ENCODE measurements around the gene POLR2J3.
"Not testable (repeated sequence)": the region's sequence is repeated elsewhere in the genome, so short reads cannot be mapped to it uniquely, and the experiment has no call there.

Gene POLR2J3

DNA sequence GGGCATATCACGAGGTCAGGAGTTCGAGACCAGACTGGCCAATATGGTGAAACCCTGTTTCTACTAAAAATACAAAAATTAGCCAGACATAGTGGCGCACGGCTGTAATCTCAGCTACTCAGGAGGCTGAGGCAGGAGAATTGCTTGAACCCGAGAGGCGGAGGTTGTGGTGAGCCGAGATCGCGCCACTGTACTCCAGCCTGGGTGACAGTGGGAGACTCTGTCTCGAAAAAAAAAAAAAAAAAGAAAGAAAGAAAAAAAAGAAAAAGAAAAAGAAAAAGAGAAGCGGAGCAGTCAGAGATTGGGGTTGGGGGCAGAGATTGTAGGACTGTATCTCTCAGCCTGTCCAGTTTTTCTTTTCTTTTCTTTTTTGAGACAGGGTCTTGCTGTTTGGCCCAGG, 29.6 kb downstream of the POLR2J3 start:
- in situ Hi-C loops (cut with HindIII; ENCODE audit: low sequenced_read_pairs); H3K4me3 ChIP-seq (ENCODE audit: low read depth, low read length); DNase-seq (ENCODE audit: low read depth, low spot score): not testable (repeated sequence)

DNA sequence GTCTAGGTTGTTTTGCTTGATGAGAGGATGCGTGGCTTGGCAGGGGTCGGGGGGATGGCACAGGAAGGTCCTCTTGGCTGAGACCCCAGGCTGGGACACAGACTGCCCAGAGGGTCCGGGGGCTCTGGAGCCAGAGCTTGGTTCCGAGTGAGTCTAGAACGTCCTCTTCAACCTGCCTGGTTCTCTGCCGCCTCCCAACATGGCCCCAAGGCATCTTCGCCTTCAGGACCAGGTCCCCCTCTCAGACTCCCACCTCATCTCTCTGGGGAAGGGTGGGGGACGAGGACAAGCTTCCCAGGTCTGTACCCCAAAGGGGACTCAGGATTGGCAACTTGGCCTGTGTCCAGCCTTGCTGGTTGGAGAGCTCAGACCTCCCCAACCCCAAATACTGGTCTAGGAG, 30.3 kb downstream of the POLR2J3 start:
- H3K4me3 ChIP-seq (ENCODE audit: low read depth, low read length); DNase-seq (ENCODE audit: low read depth, low spot score); in situ Hi-C loops (cut with HindIII; ENCODE audit: low sequenced_read_pairs): not testable (repeated sequence)

DNA sequence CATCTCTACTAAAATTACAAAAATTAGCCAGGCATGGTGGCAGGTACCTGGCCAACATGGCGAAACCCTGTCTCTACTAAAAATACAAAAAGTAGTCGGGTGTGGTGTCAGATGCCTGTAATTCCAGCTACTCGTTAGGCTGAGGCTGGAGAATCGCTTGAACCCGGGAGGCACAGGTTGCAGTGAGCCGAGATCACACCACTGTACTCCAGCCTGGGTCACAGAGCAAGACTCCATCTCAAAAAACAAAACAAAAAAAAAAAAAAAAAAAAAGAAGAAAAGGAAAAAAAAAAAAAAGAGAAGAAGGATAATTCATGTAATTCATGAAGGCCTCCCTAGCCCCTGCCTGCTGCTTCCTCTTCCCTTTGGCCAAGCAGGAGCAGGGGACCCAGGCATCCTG, 31.8 kb downstream of the POLR2J3 start:
- DNase-seq (ENCODE audit: low read depth, low spot score); in situ Hi-C loops (cut with HindIII; ENCODE audit: low sequenced_read_pairs); H3K4me3 ChIP-seq (ENCODE audit: low read depth, low read length): not testable (repeated sequence)

DNA sequence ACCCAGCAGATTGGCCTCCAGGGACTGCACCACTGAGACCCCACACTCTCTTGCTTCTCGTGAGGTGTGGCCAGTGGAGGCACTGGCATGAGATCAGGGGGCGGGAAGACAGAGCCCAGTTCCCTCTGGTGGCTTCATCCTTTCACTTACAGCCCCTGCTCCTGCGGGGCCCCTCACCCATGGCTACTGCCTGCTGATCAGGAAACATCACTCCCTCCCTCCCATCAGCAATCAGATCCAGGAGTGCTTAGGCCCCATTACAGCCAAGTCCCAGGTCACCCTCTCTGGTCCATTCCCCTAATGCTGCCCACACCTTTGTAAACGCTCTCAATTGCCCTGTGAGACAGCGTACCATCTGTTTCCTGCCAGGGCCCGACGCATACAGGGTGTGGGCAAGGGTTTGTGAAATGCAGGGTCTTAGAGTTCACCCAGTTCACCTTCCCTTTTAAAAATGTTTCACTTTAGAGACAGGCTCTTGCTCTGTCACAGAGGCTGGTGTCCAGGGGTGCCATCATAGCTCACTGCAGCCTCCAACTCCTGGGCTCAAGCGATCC, 37.2 kb downstream of the POLR2J3 start:
- in situ Hi-C loops (cut with HindIII; ENCODE audit: low sequenced_read_pairs); DNase-seq (ENCODE audit: low read depth, low spot score): not testable (repeated sequence)

DNA sequence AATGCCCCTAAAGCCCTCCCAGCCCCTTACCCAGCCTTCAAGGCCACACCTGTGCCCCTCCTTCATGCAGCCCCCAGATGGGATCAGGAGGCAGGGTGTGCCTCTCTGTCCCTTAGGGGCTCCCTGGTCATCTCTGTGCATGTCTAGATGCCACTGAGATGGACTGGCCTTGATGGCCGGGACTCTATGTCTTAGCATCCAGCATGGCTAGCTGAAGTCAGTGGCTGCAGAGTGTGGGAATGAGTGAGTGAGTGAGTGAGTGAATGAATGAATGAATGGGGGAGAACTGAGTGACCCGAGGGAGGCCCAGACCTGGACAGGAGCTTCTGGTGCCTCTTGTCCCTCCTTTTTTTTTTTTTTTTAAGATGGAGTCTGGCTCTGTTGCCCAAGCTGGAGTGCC, 40.3 kb downstream of the POLR2J3 start:
- DNase-seq (ENCODE audit: low read depth, low spot score); in situ Hi-C loops (cut with HindIII; ENCODE audit: low sequenced_read_pairs); H3K4me3 ChIP-seq (ENCODE audit: low read depth, low read length): not testable (repeated sequence)

More for the DNA sequence above, 37.2 kb downstream of the POLR2J3 start:
- not testable (repeated sequence) for H3K4me3 ChIP-seq (ENCODE audit: low read depth, low read length)

DNA sequence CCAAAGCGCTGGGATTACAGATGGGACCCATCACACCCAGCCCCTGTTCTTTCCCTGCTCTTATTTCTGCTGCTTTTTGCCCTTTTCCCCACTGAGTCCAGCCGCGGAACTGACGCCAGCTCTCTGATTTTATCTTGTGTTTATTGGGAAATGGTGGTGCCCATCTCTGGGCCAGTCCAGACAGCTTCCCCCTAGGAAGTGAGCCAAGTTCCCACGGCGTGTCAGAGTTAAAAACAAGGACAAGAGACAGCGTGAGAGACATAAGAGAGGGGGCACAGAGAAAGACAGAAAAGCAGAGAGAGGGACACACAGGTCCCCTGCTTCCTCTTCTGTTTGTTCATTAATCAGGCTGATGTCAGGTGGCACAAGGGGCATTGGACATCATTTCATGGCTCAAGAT, 40.8 kb downstream of the POLR2J3 start:
- DNase-seq (ENCODE audit: low read depth, low spot score); H3K4me3 ChIP-seq (ENCODE audit: low read depth, low read length); in situ Hi-C loops (cut with HindIII; ENCODE audit: low sequenced_read_pairs): not testable (repeated sequence)

DNA sequence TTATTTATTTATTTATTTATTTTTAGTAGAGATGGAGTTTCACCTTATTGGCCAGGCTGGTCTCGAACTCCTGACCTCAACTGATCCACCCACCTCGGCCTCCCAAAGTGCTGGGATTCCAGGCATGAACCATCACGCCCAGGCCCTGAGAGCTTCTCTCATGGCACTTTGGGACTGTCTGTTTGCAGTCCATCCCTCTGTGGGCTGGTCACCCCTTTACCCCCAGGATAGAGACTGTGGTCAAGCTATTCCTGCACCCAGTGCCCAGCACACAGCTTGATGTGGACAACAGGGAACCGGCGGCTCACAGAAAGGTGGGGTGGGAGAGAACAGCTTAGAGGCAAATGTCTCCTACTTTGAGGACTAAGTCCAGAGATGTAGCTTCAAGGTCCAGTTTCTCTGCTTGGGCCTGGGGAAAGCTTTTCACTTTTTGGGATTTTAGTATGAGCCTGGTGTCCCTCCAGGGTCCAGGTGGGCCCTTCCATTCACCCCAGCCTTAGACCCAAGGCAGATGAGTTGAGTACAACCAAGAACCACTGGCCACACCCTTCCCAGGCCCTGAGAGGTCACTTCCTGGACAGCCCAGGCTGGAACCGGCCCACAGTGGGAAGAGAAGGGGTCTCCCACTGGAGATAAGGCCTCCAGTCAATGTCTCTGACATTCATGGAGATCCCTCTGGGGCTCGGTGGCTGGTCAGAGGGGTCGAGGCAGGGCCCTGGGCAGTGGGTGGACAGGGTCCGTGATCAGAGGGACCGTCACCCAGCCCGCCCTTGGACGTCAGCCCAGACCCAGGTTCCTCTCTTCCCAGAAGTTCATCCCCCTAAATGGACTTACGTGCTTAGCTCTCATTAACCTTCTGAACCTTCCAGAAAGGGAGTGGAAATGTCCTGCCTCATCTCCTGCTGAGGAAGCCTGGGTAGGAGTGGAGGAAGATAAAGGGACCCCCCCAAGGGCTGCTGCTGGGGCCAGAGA, 44.3 kb downstream of the POLR2J3 start:
- DNase-seq (ENCODE audit: low read depth, low spot score); H3K4me3 ChIP-seq (ENCODE audit: low read depth, low read length); in situ Hi-C loops (cut with HindIII; ENCODE audit: low sequenced_read_pairs): not testable (repeated sequence)

DNA sequence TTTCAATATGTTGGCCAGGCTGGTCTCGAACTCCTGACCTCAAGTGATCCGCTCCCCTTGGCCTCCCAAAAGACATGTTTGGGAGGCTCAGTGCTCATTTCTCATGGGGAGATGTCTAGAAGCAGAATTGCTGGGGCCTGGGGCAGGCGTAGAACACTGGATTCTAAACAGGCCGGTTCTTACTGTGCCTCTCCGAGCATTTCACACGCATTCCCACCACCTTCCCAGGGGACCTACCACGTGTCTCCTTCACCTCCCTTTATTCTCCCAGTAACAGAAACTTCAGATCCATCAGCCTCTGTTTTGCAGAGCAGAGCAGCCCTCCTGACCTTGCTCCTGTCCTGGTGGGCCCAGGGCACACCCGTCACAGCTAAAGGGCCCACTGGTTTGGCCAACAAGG, 45.2 kb downstream of the POLR2J3 start:
- in situ Hi-C loops (cut with HindIII; ENCODE audit: low sequenced_read_pairs); H3K4me3 ChIP-seq (ENCODE audit: low read depth, low read length); DNase-seq (ENCODE audit: low read depth, low spot score): not testable (repeated sequence)

DNA sequence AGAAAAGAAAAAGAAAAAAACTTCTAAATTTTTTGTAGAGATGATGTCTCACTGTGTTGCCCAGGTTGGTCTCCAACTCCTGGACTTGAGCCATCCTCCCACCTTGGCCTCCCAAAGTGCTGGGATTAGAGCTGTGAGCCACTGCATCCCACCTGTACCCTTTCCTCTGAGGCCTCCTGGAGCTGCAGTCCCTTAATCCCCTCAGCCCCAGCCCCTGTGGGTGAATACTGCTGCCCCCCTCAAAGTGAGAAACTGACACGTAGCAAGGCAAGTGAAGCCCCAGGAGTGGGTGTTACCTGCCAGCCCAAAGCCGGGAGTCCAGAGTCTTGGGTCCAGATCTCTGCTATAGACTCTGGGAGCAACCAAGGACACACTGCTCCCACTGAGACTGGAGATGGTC, 47.6 kb downstream of the POLR2J3 start:
- H3K4me3 ChIP-seq (ENCODE audit: low read depth, low read length); DNase-seq (ENCODE audit: low read depth, low spot score); in situ Hi-C loops (cut with HindIII; ENCODE audit: low sequenced_read_pairs): not testable (repeated sequence)

DNA sequence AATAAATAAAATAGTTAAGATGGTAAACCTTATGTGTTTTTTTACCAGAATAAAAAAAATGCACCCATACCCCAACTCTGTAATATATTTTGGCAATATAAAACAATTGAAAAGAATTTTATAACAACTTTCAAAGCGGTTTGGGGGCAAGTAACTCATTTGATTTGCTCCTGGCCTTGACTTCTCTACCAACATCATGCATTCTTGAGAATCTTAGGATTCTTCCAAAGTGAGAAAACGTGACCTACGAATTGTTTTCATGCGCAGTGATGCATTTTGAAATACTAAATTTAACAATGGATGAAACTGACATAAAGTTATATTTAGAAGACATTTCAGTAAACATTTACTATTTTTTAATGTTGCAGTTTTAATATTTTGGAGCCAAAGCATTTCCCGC, 51.6 kb downstream of the POLR2J3 start:
- DNase-seq (ENCODE audit: low read depth, low spot score); in situ Hi-C loops (cut with HindIII; ENCODE audit: low sequenced_read_pairs); H3K4me3 ChIP-seq (ENCODE audit: low read depth, low read length): not testable (repeated sequence)

DNA sequence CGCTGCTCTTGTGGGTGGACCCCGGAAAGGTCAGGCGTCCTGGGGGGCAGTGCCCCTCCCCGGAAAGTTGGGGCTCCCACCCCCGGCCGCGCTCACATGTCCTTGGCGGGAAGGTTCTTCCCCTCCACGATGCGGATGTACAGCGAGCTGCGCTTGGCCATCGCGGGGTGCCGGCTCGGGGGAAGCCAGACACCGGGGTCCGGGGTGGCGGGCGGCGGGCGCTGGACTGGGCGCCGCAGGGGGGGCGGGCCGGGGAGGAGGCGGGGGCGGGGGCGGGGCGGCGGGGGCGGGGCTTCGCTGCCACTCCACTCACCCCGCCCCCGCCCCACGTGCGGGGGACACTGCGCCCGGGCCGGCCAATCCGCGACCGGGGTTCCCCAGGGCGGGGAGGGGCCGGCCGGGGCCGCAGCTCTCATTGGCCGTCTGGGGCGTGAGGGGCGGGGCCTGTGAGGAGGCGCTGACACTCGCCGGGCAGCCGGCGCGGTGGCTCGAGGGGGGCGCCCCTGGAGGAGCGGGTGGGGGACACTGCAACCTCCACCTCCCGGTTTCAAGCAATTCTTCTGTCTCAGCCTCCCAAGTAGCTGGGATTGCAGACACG, 54.7 kb downstream of the POLR2J3 start, which contains the start of gene RASA4B:
Gene RASA4B, minus strand, starts transcription at position 228 of the 598 bp plus-strand sequence. Its CDS starts 67 bp downstream, at position 161.
- H3K4me3 ChIP-seq (ENCODE audit: low read depth, low read length); DNase-seq (ENCODE audit: low read depth, low spot score); in situ Hi-C loops (cut with HindIII; ENCODE audit: low sequenced_read_pairs): not testable (repeated sequence)
